PC-3 (cell line): ENCODE data around the gene CXCR6.

ENCODE experiments used
- EZH2phosphoT487 ChIP-seq: fragments of 300-600 bp; sonication (generic); IDR thresholded peaks from 2 replicates; pipeline ENCODE4 v1.6.1; 2018; ENCODE audit warnings: mild to moderate bottlenecking, antibody characterized with exemption, low read length, borderline replicate concordance
- TF ChIP-seq, protein P1 (sequence below): fragments of 300-600 bp; sonication (generic); conservative IDR thresholded peaks from 2 replicates; pipeline ENCODE4 v1.5.1; 2017; ENCODE audit warnings: antibody characterized with exemption, low read depth, mild to moderate bottlenecking, low read length

- TF ChIP-seq, protein P1, sequence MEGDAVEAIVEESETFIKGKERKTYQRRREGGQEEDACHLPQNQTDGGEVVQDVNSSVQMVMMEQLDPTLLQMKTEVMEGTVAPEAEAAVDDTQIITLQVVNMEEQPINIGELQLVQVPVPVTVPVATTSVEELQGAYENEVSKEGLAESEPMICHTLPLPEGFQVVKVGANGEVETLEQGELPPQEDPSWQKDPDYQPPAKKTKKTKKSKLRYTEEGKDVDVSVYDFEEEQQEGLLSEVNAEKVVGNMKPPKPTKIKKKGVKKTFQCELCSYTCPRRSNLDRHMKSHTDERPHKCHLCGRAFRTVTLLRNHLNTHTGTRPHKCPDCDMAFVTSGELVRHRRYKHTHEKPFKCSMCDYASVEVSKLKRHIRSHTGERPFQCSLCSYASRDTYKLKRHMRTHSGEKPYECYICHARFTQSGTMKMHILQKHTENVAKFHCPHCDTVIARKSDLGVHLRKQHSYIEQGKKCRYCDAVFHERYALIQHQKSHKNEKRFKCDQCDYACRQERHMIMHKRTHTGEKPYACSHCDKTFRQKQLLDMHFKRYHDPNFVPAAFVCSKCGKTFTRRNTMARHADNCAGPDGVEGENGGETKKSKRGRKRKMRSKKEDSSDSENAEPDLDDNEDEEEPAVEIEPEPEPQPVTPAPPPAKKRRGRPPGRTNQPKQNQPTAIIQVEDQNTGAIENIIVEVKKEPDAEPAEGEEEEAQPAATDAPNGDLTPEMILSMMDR, result no peak
- TF ChIP-seq EZH2phosphoT487, result no peak
Measured at GRCh38 chr3:45895686-45896468, 47.4 kb upstream of the CXCR6 start.
